ENCODE measurements around the gene LRFN4.

DNA sequence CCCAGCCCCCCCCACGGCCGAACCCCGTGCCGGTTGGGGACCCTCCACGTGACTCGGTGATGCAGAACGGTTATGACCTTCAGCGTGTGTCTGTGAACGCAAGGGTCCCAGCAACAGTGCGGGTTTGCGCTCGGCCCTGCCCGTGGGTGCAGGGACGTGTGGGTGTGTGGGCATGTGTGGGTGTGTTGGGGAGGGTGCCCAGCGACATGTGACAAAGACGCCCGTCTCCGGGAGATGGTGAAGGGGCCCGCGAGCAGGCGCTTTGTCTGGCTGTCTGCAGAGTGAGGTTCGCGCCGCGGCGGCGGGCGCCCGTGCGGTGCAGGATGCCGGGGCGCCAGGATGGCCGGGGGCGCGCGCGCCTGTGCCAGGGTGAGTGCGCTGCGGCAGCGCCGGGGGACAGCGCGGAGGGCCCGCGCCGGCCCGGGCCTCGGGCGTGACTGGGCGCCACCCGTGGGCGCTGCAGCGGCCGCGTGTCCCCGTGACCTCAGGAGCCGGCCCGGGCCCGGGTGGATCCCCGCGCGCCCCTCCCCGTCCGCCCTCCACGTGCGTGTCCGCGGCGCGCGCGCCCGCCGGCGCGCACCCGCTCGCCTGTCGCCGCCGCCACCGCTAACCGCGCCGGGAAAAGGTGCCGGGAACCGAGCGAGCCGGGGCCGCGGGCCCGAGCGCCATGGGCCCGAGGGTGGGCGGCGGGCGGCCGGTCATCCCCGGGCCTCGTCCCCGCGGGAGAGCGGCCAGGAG, at the start of gene LRFN4:
- TF ChIP-seq CTCF (IDR thresholded peaks at IDR 0.05) (no peak), POLR2A (IDR thresholded peaks at IDR 0.05) (no peak)
